CD14-positive monocyte (primary cell): ENCODE results near the gene TPMT. TPM values are rescaled to one million over a fixed set of nuclear protein-coding genes. Genes with fewer than 3 reads are reported as not detected.

Experiments
- DNase-seq, 3 donors: peaks; one replicate each; pipeline ENCODE4 v3.0.0-alpha.2; 2011 to 2022
- H2AFZ ChIP-seq: 2 replicates; pipeline ENCODE4 v1.6.0; 2012; ENCODE audit warnings: mild to moderate bottlenecking, low read depth, low read length, inconsistent platforms; ENCODE audit not compliant: insufficient read depth, poor library complexity, severe bottlenecking
- H3K27ac ChIP-seq, 2 donors: 1 replicate in 1 of 2; 2 replicates in 1 of 2; pipeline ENCODE4 v1.5.1; 2012 to 2013; ENCODE audit warnings: low read length in 2 of 2, control low read depth in 1 of 2, inconsistent platforms in 1 of 2, low read depth in 1 of 2, mild to moderate bottlenecking in 1 of 2
- H3K27me3 ChIP-seq, 2 donors: one replicate each; pipeline versions ENCODE4 v1.6.0 to v1.6.1; 2011 to 2013; ENCODE audit warnings: low read length in 2 of 2; ENCODE audit not compliant: control insufficient read depth in 2 of 2, insufficient read depth in 2 of 2
- H3K36me3 ChIP-seq, 2 donors: replicated peaks in 1 of 2; 1 replicate in 1 of 2; 2 replicates in 1 of 2; pipeline versions ENCODE4 v1.5.1 to v1.6.1; 2012 to 2013; ENCODE audit warnings: low read length in 2 of 2, control low read depth in 1 of 2, inconsistent platforms in 1 of 2, mild to moderate bottlenecking in 1 of 2; ENCODE audit not compliant: insufficient read depth in 2 of 2, control insufficient read depth in 1 of 2
- H3K4me1 ChIP-seq, 2 donors: 1 replicate in 1 of 2; 2 replicates in 1 of 2; pipeline versions ENCODE4 v1.5.1 to v1.6.1; 2012 to 2013; ENCODE audit warnings: low read length in 2 of 2, control low read depth in 1 of 2, inconsistent platforms in 1 of 2, mild to moderate bottlenecking in 1 of 2, moderate library complexity in 1 of 2; ENCODE audit not compliant: insufficient read depth in 2 of 2, control insufficient read depth in 1 of 2
- H3K4me2 ChIP-seq: replicated peaks from 2 replicates; pipeline ENCODE3; 2012; ENCODE audit warnings: low read length, moderate library complexity, mild to moderate bottlenecking; ENCODE audit not compliant: poor library complexity, severe bottlenecking; ENCODE audit errors: extremely low read depth
- H3K4me3 ChIP-seq, 3 experiments: fragments of 200-600 bp in 1 of 3; sonication (generic) in 1 of 3; replicated peaks in 1 of 3; 1 replicate in 2 of 3; 2 replicates in 1 of 3; pipeline ENCODE4 v1.5.1; 2011 to 2013; ENCODE audit warnings: low read length in 3 of 3, mild to moderate bottlenecking in 3 of 3, control low read depth in 2 of 3, low read depth in 2 of 3, inconsistent platforms in 1 of 3, moderate library complexity in 1 of 3
- H3K79me2 ChIP-seq: 2 replicates; pipeline ENCODE4 v1.6.0; 2012; ENCODE audit warnings: mild to moderate bottlenecking, control low read depth, inconsistent platforms, low read length, moderate library complexity; ENCODE audit not compliant: insufficient read depth
- H3K9ac ChIP-seq: 2 replicates; pipeline ENCODE4 v1.6.0; 2017; ENCODE audit warnings: low read length, mild to moderate bottlenecking; ENCODE audit not compliant: insufficient read depth, poor library complexity, severe bottlenecking
- H3K9me3 ChIP-seq, 2 donors: replicated peaks in 1 of 2; 1 replicate in 1 of 2; 2 replicates in 1 of 2; pipeline versions ENCODE4 v1.5.1 to v1.6.1; 2012 to 2013; ENCODE audit warnings: low read length in 2 of 2, control low read depth in 1 of 2; ENCODE audit not compliant: control insufficient read depth in 1 of 2, insufficient read depth in 1 of 2
- H4K20me1 ChIP-seq: 2 replicates; pipeline ENCODE4 v1.6.0; 2012; ENCODE audit warnings: mild to moderate bottlenecking, low read length, control low read depth, moderate library complexity; ENCODE audit not compliant: insufficient read depth
- H3K27ac Mint-ChIP-seq, 7 donors: one replicate each; pipeline ENCODE4 v1.8.0; 2020; ENCODE audit warnings: mild to moderate bottlenecking in 7 of 7, mixed read lengths in 7 of 7, moderate library complexity in 6 of 7, inconsistent platforms in 2 of 7
- H3K27me3 Mint-ChIP-seq, 3 donors: one replicate each; pipeline ENCODE4 v1.8.0; 2021 to 2022; ENCODE audit warnings: low read depth in 3 of 3, mild to moderate bottlenecking in 3 of 3, mixed read lengths in 3 of 3, moderate library complexity in 3 of 3, inconsistent platforms in 1 of 3
- H3K36me3 Mint-ChIP-seq, 2 donors: one replicate each; pipeline ENCODE4 v1.8.0; 2020; ENCODE audit warnings: mixed read lengths in 2 of 2, inconsistent platforms in 1 of 2, mild to moderate bottlenecking in 1 of 2
- H3K4me1 Mint-ChIP-seq: one replicate; pipeline ENCODE4 v1.8.0; 2020; ENCODE audit warnings: mild to moderate bottlenecking, mixed read lengths
- H3K4me3 Mint-ChIP-seq, 2 donors: one replicate each; pipeline ENCODE4 v1.8.0; 2020; ENCODE audit warnings: mild to moderate bottlenecking in 2 of 2, mixed read lengths in 2 of 2, moderate library complexity in 1 of 2
- H3K9me3 Mint-ChIP-seq, 7 donors: one replicate each; pipeline ENCODE4 v1.8.0; 2020 to 2022; ENCODE audit warnings: mixed read lengths in 7 of 7, mild to moderate bottlenecking in 6 of 7, moderate library complexity in 6 of 7, inconsistent platforms in 2 of 7
- CTCF ChIP-seq: fragments of 200-600 bp; IDR thresholded peaks from one replicate; pipeline ENCODE4 v1.8.0; 2022; ENCODE audit warnings: antibody characterized with exemption, mild to moderate bottlenecking
- WGBS: methylation state at CpG from one replicate; pipeline ENCODE4 v1.1.5; 2013; ENCODE audit warnings: missing lambda C conversion rate; ENCODE audit not compliant: insufficient coverage; 5-methylcytosine and 5-hydroxymethylcytosine counted together
- intact Hi-C, 2 donors: fragments of 100-400 bp; cut with micrococcal nuclease; formaldehyde crosslinking; loops; one replicate each; pipeline versions ENCODE4 v1.15.0 to v1.15.1; 2023
- polyA plus RNA-seq, 3 donors: library from polyadenylated mRNA; depleted of rRNA in 1 of 3; unstranded in 2 of 3; stranded (reverse) in 1 of 3; fragments of 300-500 nt in 2 of 3; fragments of >200 nt in 1 of 3; fragmentation: Illumina TruSeq in 2 of 3; gene quantifications; 1 replicate in 2 of 3; 2 replicates in 1 of 3; pipeline ENCODE4 v1.2.3, GENCODE V29; 2012 to 2021

Gene TPMT
- polyA plus RNA-seq, 3 donors: 10.5 to 33.1 (median 27.5) TPM

GRCh38 chr6:18100296-18100695 is 54.6 kb downstream of the TPMT start:
- Histone ChIP-seq H3K4me3 (no peak overlapping the region), H3K36me3 (no peaks in the 10 kb centered on the region), H2AFZ (no peak overlapping the region), H3K4me2 (no peak overlapping the region), H3K27ac (no peak overlapping the region), H3K79me2 (no peaks in the 10 kb centered on the region), H3K9me3 (no peaks in the 10 kb centered on the region), H3K27me3 (no peaks in the 10 kb centered on the region), H3K4me1 (no peaks in the 10 kb centered on the region), H4K20me1 (no peaks in the 10 kb centered on the region), H3K9ac (no peak overlapping the region)
- Mint-ChIP-seq H3K36me3 (no peaks in the 10 kb centered on the region), H3K4me1 (no peaks in the 10 kb centered on the region), H3K9me3 (peaks cover 0 to 9% (median 3%) of the 10 kb centered on the region in 7 donors), H3K27ac (no peak overlapping the region), H3K4me3 (no peak overlapping the region), H3K27me3 (peaks cover 0 to 3% (median 3%) of the 10 kb centered on the region in 3 donors)
- no peak for TF ChIP-seq CTCF
- DNase-seq: no peak
- WGBS: 95% methylated on average over 3 of the region's 3 CpGs
- intact Hi-C loops: no loop called here

GRCh38 chr6:18099511-18099910 is 55.4 kb downstream of the TPMT start:
- H4K20me1 ChIP-seq: no peaks in the 10 kb centered on the region
- no peaks in the 10 kb centered on the region for H3K27me3 ChIP-seq
- no peak overlapping the region for H3K4me3 ChIP-seq
- H3K79me2 ChIP-seq: no peaks in the 10 kb centered on the region
- no peak overlapping the region for H3K9ac ChIP-seq
- Mint-ChIP-seq H3K27ac (no peak overlapping the region), H3K9me3 (peaks cover 0 to 8% (median 1%) of the 10 kb centered on the region in 7 donors), H3K4me3 (no peak overlapping the region), H3K27me3 (peaks cover 0 to 3% (median 3%) of the 10 kb centered on the region in 3 donors), H3K36me3 (no peaks in the 10 kb centered on the region), H3K4me1 (no peaks in the 10 kb centered on the region)
- intact Hi-C loops: no loop called here
- no peak for DNase-seq
- no peak for TF ChIP-seq CTCF
- H3K36me3 ChIP-seq: no peaks in the 10 kb centered on the region
- no peaks in the 10 kb centered on the region for H3K4me1 ChIP-seq
- H3K4me2 ChIP-seq: no peak overlapping the region
- no peak overlapping the region for H3K27ac ChIP-seq
- H2AFZ ChIP-seq: no peak overlapping the region
- H3K9me3 ChIP-seq: no peaks in the 10 kb centered on the region
- no CpG with 5 or more reads among the region's 2 CpGs for WGBS
